ENCODE data around the gene NDRG2.
"Not testable (repeated sequence)": the region's sequence is repeated elsewhere in the genome, so short reads cannot be mapped to it uniquely, and the experiment has no call there.

Gene NDRG2

DNA sequence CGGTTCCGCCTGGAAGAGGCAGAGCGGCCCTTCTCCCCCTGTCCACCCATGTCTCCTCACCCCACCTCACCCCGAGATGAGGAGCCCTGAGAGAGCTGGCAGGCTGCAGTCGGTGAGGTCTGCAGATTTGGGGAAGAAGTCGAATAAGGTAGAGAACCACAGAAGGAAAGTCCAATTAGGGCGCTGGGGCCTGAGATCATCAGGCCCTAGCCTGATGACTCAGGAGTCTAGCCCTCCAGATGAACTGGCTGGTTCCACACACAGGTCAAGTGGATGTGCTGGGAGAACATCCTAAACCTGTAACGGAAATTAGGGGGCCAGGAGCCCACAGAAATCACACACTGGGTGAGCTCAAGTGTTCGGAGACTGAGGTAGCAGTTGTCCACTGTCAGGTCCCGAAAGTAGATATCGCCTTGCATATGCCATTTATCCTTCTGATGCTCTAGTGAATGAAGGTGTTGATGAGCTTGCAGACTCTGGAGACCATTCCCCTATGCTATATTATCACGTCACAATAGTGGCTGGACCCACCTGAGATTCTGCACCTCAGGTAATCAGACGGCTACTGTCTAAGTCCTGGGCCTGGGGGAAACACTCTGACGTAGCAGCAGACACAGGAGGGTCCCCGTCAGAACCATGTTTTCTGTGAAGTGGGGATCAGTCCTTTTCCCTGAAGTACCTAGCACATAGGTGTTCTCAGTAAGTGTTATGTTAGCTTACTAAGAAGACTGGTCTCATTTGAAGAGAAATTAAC, 36.0 kb downstream of the NDRG2 start:
- TF ChIP-seq, protein P1, sequence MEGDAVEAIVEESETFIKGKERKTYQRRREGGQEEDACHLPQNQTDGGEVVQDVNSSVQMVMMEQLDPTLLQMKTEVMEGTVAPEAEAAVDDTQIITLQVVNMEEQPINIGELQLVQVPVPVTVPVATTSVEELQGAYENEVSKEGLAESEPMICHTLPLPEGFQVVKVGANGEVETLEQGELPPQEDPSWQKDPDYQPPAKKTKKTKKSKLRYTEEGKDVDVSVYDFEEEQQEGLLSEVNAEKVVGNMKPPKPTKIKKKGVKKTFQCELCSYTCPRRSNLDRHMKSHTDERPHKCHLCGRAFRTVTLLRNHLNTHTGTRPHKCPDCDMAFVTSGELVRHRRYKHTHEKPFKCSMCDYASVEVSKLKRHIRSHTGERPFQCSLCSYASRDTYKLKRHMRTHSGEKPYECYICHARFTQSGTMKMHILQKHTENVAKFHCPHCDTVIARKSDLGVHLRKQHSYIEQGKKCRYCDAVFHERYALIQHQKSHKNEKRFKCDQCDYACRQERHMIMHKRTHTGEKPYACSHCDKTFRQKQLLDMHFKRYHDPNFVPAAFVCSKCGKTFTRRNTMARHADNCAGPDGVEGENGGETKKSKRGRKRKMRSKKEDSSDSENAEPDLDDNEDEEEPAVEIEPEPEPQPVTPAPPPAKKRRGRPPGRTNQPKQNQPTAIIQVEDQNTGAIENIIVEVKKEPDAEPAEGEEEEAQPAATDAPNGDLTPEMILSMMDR (IDR thresholded peaks at IDR 0.05; ENCODE audit: extremely low read depth, missing control alignments): no peak
- DNase-seq (ENCODE audit: low spot score): no peak

DNA sequence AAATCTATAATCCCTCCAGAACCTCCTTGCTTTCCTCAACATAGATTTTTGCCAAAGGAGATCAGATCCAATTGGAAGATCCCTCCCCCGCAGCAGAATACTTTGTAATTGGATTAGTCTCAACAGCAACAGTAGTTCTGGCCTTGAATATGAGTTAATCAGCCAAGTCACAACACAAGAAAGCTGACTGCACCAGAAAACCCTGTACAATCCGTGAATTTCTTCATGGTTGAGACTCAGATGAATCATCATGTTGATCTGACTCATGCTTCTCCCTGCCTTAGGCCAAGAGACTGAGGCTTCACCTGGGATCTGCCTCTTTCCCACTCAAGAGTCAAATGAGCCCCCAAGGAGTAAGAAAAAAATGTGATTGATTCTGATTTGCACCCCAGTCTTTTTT, 38.0 kb downstream of the NDRG2 start:
- no peak for DNase-seq (ENCODE audit: low spot score)
- TF ChIP-seq, protein P1 (IDR thresholded peaks at IDR 0.05; ENCODE audit: extremely low read depth, missing control alignments): no peak

DNA sequence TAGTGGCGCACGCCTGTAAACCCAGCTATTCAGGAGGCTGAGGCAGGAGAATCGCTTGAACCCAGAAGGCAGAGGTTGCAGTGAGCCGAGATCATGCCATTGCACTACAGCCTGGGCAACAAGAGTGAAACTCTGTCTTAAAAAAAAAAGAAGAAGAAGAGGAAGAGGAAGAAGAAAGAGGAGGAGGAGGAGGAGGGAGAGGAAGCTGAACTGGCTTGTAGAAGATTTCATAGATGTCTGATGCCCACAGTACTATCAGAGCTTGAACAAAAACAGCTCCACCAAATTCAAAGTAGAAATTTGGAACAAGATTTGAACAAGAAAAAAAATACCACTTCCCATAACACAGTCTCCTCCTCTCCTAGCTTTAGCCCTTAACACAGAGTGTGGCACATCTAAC, 39.2 kb downstream of the NDRG2 start:
- not testable (repeated sequence) for DNase-seq (ENCODE audit: low spot score)

DNA sequence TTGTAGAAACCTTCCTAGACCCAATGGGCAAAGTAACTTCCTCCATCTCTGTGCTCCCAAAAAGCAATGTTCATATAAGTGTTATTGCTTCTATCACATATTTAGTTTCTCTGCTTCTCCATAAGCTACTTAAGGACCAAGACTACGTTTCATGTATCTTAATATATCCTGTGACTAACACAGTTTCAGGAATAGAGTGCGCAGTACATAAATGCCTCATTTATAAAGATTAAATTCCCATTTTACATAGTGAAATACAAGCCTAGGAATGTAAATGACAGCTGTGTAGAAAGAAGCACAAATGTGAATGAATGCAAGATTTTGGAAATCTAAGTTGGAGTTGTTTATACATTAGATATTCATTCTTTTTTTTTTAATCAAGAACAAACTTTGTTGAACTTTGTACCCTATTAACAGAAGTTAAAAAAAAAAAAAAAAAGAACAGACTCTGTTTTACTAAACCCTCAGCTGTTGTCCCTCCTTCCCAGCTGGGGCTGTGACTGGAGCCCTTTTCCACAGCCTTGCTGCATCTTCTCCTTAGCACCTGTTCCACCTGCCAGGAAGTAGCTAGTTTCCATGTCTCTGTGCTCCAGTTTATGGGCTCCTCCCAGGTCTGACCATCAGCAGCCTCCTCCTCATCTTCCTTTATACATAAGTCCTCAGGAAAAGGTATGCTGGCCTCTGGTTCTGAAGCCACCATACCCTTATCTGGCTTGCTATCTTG, 42.1 kb downstream of the NDRG2 start:
- no peak for DNase-seq (ENCODE audit: low spot score)
- TF ChIP-seq, protein P1 (IDR thresholded peaks at IDR 0.05; ENCODE audit: extremely low read depth, missing control alignments): no peak

DNA sequence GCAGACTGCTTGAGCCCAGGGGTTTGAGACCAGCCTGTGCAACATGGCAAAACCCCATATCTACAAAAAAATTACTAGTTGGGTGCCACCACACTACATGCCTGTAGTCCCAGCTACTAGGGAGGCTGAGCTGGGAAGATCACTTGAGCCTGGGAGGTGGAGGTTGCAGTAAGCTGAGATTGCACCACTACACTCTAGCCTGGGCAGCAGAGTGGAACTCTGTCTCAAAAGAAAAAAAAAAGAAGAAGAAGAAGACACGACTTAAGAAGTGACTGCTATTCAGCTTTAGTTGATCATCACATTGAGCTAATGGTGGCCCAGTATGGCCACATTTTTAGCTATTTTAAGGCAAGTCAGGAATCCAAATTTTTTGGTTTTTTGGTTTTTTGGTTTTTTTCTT, 44.0 kb downstream of the NDRG2 start:
- TF ChIP-seq, protein P1 (IDR thresholded peaks at IDR 0.05; ENCODE audit: extremely low read depth, missing control alignments): no peak
- DNase-seq (ENCODE audit: low spot score): no peak

DNA sequence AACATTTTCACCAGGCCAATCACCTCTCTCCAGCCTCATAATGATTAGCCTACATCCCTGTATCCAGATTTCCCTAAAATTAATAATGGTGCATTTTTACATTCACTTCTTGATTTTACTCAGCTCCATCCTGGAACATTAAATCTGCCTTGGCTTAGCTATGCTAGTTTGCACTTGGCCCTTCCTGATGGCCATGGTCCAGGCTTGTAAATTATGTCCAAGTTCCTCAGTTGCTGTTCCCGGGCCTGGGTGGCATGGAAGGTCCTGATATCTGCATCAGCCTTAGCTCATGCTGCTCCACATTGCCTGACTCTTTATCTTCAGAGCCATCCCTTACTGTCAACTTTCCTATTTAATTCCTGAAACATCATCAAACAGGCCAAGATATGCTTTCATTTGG, 46.2 kb downstream of the NDRG2 start:
- DNase-seq (ENCODE audit: low spot score): no peak
- TF ChIP-seq, protein P1 (IDR thresholded peaks at IDR 0.05; ENCODE audit: extremely low read depth, missing control alignments): no peak

DNA sequence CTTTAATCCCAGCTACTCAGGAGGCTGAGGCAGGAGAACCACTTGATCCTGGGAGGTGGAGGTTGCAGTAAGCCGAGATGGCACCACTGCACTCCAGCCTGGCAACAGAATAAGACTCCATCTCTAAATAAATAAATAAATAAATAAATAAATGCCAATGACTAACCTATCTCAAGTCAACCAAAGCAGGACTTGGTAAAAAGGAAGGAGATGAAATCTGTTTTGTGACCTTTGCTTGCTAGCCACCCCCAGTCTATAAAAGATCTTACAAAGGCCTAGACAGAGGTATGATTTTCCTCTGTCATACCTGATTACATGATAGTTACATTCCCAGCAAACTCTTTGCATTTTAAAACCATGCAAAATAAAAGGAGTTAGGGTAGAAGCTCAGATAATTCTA, 48.6 kb downstream of the NDRG2 start:
- TF ChIP-seq, protein P1 (IDR thresholded peaks at IDR 0.05; ENCODE audit: extremely low read depth, missing control alignments): no peak

More for the DNA sequence above, 48.6 kb downstream of the NDRG2 start:
- no peak for DNase-seq (ENCODE audit: low spot score)
